ENCODE results near the gene PRDM16.

PRDM16 gene

DNA sequence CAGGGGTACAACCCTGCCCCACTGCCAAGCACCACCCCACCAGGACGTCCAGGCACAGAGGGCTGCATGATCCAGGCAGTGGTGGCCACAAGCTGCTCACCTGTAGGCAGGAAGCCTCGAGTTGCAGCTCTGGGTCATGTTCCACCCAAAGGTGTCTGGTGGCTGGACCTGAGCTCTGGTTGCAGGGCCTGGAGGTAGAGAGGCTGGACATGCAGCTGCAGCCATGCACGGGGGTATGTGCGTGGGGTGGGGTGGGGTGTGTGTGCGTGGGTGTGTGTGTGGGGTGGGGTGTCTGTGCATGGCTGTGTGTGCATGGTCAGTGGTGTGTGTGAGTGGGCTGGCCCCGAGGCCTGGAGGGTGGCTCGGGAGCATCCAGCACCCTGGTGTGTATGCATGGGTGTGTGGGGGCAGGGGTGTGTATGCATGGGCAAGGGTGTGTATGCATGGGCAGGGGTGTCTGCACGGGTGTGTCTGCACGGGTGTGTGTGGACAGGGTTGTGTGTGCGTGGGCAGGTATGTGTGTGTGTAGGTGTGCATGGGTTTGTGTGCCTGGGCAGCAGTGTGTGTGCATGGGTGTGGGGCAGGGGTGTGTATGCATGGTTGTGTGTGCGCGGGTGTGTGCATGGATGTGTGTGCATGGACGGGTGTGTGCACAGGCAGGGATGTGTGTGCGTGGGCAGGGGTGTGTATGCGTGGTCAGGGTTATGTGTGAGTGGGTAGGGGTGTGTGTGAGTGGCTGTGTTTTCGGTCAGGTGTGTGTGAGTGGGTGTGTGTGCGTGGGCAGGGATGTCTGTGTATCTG, 401.0 kb downstream of the PRDM16 start:
- DNase-seq (ENCODE audit: low read depth in 2 of 2), result no peak
- no peak overlapping the region for H3K4me3 ChIP-seq (replicated peaks in 1 of 2; ENCODE audit: low read depth in 2 of 2, low read length in 2 of 2)
- TF ChIP-seq CTCF (IDR thresholded peaks at IDR 0.05; ENCODE audit: low read depth, low read length), result no peak

- TF ChIP-seq CTCF (IDR thresholded peaks at IDR 0.05; ENCODE audit: low read depth, low read length), result no peak
- DNase-seq (ENCODE audit: low read depth in 2 of 2), result no peak
- H3K4me3 ChIP-seq (replicated peaks in 1 of 2; ENCODE audit: low read depth in 2 of 2, low read length in 2 of 2), result no peak overlapping the region
These were observed 401.8 kb downstream of the PRDM16 start for GRCh38 chr1:3470650-3471355.

DNA sequence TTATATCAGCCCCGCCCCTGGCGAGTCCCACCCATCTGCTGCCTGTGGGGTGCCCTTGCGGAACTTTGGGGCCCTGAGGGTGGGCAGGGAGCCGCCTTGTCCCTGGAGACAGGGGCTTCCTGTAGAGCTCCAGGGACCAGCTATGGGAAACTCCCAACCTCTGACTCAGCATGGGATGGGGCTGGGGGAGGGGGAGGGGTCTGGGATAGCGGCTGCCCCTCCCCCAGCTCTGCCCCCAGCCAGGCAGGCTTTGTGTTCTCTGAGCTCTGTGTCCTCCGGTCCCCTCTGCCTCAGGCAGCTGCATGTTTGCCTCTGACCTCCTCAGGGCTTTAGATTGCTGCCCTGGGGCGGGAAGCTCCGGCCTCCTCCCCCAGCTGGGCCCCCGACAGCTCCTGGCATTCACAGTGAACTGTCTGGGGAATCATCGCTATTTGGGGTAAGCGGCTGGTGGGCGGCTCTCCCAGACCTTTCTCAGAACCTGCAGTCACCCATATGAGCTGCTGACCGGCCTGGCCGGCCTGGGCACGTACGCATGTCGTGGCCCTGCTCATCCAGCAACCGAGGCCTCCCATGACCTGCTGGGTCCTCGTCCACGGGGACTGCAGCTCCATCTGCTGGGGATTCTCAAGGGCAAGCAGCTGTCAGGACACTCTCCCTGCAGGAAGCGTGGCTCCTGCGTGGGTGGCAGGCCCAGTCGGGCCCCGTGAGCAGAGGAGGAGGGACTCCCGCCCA, 402.5 kb downstream of the PRDM16 start:
- H3K4me3 ChIP-seq (replicated peaks in 1 of 2; ENCODE audit: low read depth in 2 of 2, low read length in 2 of 2), result no peak overlapping the region
- DNase-seq (ENCODE audit: low read depth in 2 of 2), result peak; percentile 61 to 72
- TF ChIP-seq CTCF (IDR thresholded peaks at IDR 0.05; ENCODE audit: low read depth, low read length), result peak; percentile 49

DNA sequence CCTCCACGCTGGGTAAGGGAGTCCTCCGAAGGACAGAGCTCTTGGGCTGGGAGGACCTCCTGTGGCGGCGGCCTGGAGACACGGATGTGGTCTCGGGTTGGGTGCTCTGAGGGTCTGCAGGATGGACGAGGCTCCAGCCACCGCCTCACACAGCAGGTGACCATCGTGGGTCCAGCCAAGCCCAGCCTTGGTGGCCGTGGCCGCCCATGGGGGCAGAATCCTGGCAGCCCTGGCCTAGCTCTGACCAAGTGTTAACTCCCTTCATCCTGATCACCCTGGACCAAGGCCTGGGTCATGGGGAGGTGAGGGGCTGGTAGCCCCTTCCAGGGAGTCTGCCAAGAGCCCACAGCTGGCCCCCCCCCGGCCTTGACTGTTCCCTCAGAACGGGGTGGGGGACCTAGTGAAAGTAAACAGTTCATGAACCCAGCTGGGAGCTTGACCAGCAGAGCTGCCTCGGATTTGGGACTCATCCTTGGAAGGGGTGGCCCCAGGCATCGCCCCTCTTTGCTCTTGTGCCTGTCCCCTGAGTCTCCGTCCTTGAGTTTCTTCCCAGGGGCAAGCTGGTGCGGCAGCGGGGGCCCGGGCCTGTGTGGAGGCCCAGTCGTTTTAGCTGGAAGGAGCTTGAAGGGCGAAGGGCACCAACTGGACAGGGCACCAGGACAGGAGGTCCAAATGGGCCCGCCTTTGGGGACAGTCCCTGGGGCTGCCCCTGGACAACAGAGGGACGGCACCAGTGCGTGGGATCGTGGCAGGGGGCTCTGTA, 403.3 kb downstream of the PRDM16 start:
- no peak for DNase-seq (ENCODE audit: low read depth in 2 of 2)
- no peak for TF ChIP-seq CTCF (IDR thresholded peaks at IDR 0.05; ENCODE audit: low read depth, low read length)
- no peak overlapping the region for H3K4me3 ChIP-seq (replicated peaks in 1 of 2; ENCODE audit: low read depth in 2 of 2, low read length in 2 of 2)

DNA sequence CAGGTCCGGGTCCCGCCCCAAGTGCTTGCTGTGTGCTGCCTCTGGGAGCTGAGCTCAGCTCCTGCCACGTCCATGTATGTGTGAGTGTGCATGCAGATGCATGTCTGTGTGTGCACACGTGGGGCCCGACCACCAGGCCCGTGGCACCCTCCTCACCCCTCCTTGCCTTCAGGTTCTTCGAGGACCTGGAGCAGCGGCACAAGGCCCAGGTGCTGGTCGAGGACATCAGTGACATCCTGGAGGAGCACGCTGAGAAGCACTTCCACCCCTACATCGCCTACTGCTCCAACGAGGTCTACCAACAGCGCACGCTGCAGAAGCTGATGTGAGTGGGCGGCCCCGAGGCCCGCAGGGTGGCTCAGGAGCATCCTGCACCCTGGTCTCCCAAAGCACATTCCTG, 403.9 kb downstream of the PRDM16 start:
- no peak for DNase-seq (ENCODE audit: low read depth in 2 of 2)
- no peak overlapping the region for H3K4me3 ChIP-seq (replicated peaks in 1 of 2; ENCODE audit: low read depth in 2 of 2, low read length in 2 of 2)
- TF ChIP-seq CTCF (IDR thresholded peaks at IDR 0.05; ENCODE audit: low read depth, low read length), result no peak

DNA sequence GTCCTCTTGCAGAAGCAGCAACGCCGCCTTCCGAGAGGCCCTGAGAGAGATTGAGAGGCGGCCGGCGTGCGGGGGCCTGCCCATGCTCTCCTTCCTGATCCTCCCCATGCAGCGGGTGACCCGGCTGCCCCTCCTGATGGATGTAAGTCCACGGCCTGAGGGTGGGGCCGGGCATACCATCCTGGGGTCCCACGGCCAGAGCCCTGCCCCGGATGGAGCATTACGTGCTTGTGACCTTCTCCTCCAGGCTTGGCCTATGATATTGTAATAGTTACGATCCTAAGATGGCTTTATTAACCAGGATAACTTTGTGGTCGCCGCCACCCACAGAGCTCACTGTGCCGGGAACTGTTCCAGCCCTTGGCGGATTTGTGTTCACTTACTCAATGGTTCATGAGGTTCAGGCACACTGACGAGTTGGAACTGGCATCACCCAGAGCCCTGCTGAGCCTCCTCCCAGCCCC, 404.4 kb downstream of the PRDM16 start:
- peak; percentile 37 to 81 for DNase-seq (ENCODE audit: low read depth in 2 of 2)
- TF ChIP-seq CTCF (IDR thresholded peaks at IDR 0.05; ENCODE audit: low read depth, low read length), result no peak
- H3K4me3 ChIP-seq (replicated peaks in 1 of 2; ENCODE audit: low read depth in 2 of 2, low read length in 2 of 2), result no peak overlapping the region

Data from cardiac fibroblast (primary cell).